Kidney epithelial cell (primary cell): ENCODE results near the gene CAMTA1. TPM values are rescaled to one million over a fixed set of nuclear protein-coding genes. Genes with fewer than 3 reads are reported as not detected.

Experiments
- DNase-seq: peaks from one replicate; pipeline ENCODE4 v3.0.0-alpha.2; 2010; ENCODE audit warnings: low read depth
- H3K27me3 ChIP-seq: 2 replicates; pipeline ENCODE4 v1.6.0; 2011; ENCODE audit warnings: low read length; ENCODE audit not compliant: control insufficient read depth, insufficient read depth
- H3K36me3 ChIP-seq: 2 replicates; pipeline ENCODE4 v1.5.1; 2011; ENCODE audit warnings: low read length; ENCODE audit not compliant: control insufficient read depth, insufficient read depth
- H3K4me3 ChIP-seq: 2 replicates; pipeline ENCODE4 v1.5.1; 2011; ENCODE audit warnings: low read depth, mild to moderate bottlenecking, control low read depth, low read length
- total RNA-seq: library from RNA; depleted of rRNA; stranded (reverse); fragments of >200 nt; gene quantifications from 2 replicates; pipeline ENCODE4 v1.2.3, GENCODE V29; 2015
- TF ChIP-seq, protein P1 (sequence below): IDR thresholded peaks from 2 replicates; pipeline ENCODE4 v1.5.1; 2011; ENCODE audit warnings: mild to moderate bottlenecking, moderate library complexity, low read length, control low read depth, inconsistent platforms; ENCODE audit not compliant: insufficient read depth, poor library complexity, severe bottlenecking

The CAMTA1 gene
- total RNA-seq, 1 donor from 2014 or later, result 76.5 TPM

DNA sequence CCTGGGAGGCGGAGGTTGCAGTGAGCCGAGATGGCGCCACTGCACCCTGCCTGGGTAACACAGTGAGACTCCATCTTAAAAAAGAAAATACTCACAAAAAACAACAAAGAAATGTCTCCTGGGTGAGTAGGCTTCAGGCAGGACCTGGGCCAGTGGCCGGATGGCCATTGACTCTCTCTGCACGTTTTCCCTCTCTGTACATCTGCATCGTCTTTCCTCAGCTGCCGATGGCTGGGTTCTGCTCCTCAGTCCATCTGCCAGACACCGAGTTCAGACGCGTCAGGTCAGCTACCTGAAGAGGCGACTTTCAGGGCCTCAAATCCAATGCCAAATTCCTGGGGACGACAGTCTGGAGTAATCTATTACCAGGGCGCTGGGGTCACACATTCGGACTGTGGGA, 199.3 kb downstream of the CAMTA1 start:
- TF ChIP-seq, protein P1, sequence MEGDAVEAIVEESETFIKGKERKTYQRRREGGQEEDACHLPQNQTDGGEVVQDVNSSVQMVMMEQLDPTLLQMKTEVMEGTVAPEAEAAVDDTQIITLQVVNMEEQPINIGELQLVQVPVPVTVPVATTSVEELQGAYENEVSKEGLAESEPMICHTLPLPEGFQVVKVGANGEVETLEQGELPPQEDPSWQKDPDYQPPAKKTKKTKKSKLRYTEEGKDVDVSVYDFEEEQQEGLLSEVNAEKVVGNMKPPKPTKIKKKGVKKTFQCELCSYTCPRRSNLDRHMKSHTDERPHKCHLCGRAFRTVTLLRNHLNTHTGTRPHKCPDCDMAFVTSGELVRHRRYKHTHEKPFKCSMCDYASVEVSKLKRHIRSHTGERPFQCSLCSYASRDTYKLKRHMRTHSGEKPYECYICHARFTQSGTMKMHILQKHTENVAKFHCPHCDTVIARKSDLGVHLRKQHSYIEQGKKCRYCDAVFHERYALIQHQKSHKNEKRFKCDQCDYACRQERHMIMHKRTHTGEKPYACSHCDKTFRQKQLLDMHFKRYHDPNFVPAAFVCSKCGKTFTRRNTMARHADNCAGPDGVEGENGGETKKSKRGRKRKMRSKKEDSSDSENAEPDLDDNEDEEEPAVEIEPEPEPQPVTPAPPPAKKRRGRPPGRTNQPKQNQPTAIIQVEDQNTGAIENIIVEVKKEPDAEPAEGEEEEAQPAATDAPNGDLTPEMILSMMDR, result no peak
- Histone ChIP-seq H3K4me3 (no peak overlapping the region), H3K27me3 (peaks cover 2% of the 10 kb centered on the region), H3K36me3 (no peaks in the 10 kb centered on the region)
- DNase-seq, result no peak

- TF ChIP-seq, protein P1, result no peak
- DNase-seq, result no peak
- no peaks in the 10 kb centered on the region for H3K36me3 ChIP-seq
- H3K4me3 ChIP-seq, result no peak overlapping the region
- peaks cover 2% of the 10 kb centered on the region for H3K27me3 ChIP-seq
Measured at GRCh38 chr1:6984986-6985385, 199.7 kb downstream of the CAMTA1 start.

GRCh38 chr1:6985549-6986276, 200.5 kb downstream of the CAMTA1 start:
- TF ChIP-seq, protein P1, result no peak
- no peak overlapping the region for H3K4me3 ChIP-seq
- no peak for DNase-seq

DNA sequence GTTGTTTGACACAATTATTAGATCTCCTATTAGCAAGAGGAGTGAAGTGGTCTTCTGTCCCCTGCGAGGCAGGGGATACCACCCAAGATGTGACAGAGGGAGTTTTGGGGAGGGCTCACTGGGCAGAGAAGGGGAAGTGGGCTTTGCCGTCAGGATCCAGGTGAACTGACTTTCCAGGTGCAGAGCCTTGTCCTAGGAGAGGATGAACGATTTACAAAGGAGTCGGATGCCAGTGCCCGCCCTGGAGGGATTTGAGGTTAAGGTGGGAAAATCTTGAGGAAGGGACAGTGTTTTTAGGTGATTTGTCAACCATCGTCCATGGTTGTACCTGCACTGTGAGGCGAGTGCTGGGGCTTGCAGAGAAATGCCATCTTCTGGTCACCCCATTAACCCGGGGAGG, 201.0 kb downstream of the CAMTA1 start:
- Histone ChIP-seq H3K36me3 (no peaks in the 10 kb centered on the region), H3K27me3 (peaks cover 2% of the 10 kb centered on the region), H3K4me3 (no peak overlapping the region)
- TF ChIP-seq, protein P1, result no peak
- no peak for DNase-seq

More at GRCh38 chr1:6985549-6986276, 200.5 kb downstream of the CAMTA1 start:
- Histone ChIP-seq H3K36me3 (no peaks in the 10 kb centered on the region), H3K27me3 (peaks cover 2% of the 10 kb centered on the region)

DNA sequence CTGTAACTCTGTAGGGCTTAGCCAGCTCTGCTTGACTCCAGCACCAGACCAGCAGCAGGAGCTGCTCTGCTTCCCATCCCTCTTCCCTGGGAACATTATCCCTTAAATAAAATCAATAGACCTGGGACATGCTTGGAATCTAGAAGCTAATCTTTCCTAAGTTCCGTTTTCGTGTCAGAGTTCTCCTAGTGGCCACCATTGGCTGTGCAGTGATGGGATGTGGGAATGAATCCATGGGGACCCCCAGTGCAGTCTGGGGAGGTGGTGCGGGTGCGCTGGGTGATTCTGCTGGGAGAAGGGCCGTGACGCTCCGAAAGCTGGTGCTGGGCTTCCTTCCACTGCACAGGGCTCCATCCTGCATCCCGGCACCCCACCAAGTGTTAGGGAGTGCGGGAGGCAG, 202.7 kb downstream of the CAMTA1 start:
- DNase-seq, result no peak
- TF ChIP-seq, protein P1, result no peak
- H3K4me3 ChIP-seq, result no peak overlapping the region
- peaks cover 2% of the 10 kb centered on the region for H3K27me3 ChIP-seq
- no peaks in the 10 kb centered on the region for H3K36me3 ChIP-seq

GRCh38 chr1:6988796-6989195, 203.5 kb downstream of the CAMTA1 start:
- no peak for DNase-seq
- TF ChIP-seq, protein P1, result no peak
- H3K4me3 ChIP-seq, result no peak overlapping the region

More at GRCh38 chr1:6988796-6989195, 203.5 kb downstream of the CAMTA1 start:
- H3K36me3 ChIP-seq, result no peaks in the 10 kb centered on the region
- H3K27me3 ChIP-seq, result peaks cover 2% of the 10 kb centered on the region
